Femur (tissue), 1 donor: Measurements from ENCODE around the gene TICAM2.

ENCODE experiments used
- DNase-seq: peaks from one replicate; pipeline ENCODE4 v3.0.0-alpha.2; 2017

TICAM2 gene

GRCh38 chr5:115530426-115530825 is 71.9 kb downstream of the TICAM2 start:
- no peak for DNase-seq
